ENCODE measurements around the gene MAT2A. TPM values are rescaled to one million over a fixed set of nuclear protein-coding genes. Genes with fewer than 3 reads are reported as not detected.

MAT2A gene
- total RNA-seq (2021; fragmentation: NEBNext Ultra II Directional; extraction: Animal tissue kit (Norgen Biotek cat#: 25700)) = 297 and 307 TPM in 2 replicates
- polyA plus RNA-seq (2011; rRNA removed) = 186 and 255 TPM in 2 replicates
- 348 TPM for polyA plus RNA-seq (2011; cell fraction: cytosol; rRNA removed)
- 3,575 TPM for polyA plus RNA-seq (2011; cell fraction: nucleus; rRNA removed)
- polyA plus RNA-seq (2012, experiment 1 of 2) = 250 to 348 TPM (median 292 TPM) in 4 replicates
- 74.6 TPM for polyA plus RNA-seq (2012, experiment 2 of 2)
- polyA plus RNA-seq (2013, experiment 1 of 2) = 311 TPM
- polyA plus RNA-seq (2013, experiment 2 of 2) = 287 TPM
- 323 and 621 TPM in 2 replicates for polyA minus RNA-seq (2011; rRNA and poly(A)+ RNA removed)
- 306 TPM for polyA minus RNA-seq (2011; cell fraction: cytosol; rRNA and poly(A)+ RNA removed)
- 781 TPM for polyA minus RNA-seq (2011; cell fraction: nucleus; rRNA and poly(A)+ RNA removed)
- long read RNA-seq, experiment 1, transcript MAT2A-201 (9 exons, 2,819 nt) = major isoform, 29 of 106 reads
- long read RNA-seq, experiment 1, partial matches to known transcripts = 28 of 106 reads
- long read RNA-seq, experiment 1, other reads (novel, unspliced or antisense) = 47 of 106 reads
- long read RNA-seq, experiment 2, transcript MAT2A-201 (9 exons, 2,819 nt) = major isoform, 66 of 141 reads
- long read RNA-seq, experiment 2, partial matches to known transcripts = 63 of 141 reads
- long read RNA-seq, experiment 2, other reads (novel, unspliced or antisense) = 10 of 141 reads

DNA sequence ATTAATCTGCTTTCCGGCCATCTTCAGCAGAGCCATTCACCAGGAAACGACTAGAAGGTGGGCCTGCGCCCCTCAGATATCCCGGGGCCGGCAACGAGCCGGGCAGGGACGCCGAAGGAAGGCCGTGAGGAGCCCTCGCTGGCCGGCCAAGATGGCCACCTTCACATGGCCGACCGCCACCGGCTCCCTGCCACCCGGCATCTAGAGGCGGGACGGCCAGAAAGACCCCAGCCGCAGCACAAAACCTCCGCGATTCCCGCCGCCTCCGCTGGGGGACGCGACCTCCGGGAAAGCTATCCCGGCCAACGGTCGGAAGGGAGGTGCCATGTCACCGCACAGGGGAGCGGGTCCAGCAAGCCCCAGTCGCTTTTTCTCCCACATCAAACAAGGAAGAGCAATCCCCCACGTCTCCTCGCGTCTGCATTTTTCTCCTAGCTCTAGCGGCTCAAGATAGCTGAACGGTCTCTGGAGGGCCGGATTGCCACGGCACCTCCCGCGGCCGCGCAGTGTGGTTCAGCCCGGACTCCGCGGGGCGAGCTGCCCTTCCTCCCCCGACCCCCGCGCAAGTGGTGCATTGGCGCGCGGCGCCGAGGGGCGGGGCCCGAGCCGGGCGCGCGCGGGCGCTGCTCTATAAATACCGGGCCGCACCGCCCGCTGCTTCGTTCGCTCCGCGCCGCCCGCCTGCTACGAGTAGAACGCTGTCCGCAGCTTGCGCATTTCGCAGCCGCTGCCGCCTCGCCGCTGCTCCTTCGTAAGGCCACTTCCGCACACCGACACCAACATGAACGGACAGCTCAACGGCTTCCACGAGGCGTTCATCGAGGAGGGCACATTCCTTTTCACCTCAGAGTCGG lies at the start of gene MAT2A:
Gene MAT2A (plus strand): TSS at position 662 of the 854 bp plus-strand sequence. CDS start 120 bp downstream, at position 782.
- H3K23me2 ChIP-seq (ENCODE audit: low read depth, low read length) = no peaks in the 10 kb centered on the region; the same call in 1 of the 2 replicates
- H3K9me3 ChIP-seq (ENCODE audit: insufficient read depth in 2 of 2, low read depth in 1 of 2, low read length in 1 of 2) = no peaks in the 10 kb centered on the region
- peak within 1 kb of the TSS; percentile 81 for H2BK120ac ChIP-seq (replicated peaks; ENCODE audit: low read depth, low read length)
- no peak for FAIRE-seq
- H3K56ac ChIP-seq (replicated peaks; ENCODE audit: insufficient read length, low read depth, low read length) = peak within 1 kb of the TSS; percentile 99
- H3K4me3 ChIP-seq (ENCODE audit: extremely low read depth in 1 of 4, insufficient read depth in 2 of 4, low read depth in 3 of 4, low read length in 4 of 4) = peak within 1 kb of the TSS; percentile 87 to 100 (median 98)
- no peak within 1 kb of the TSS for H2AFZ ChIP-seq (ENCODE audit: low read length)
- H2BK5ac ChIP-seq (ENCODE audit: low read depth, low read length) = peak within 1 kb of the TSS; percentile 100
- H4K8ac ChIP-seq (ENCODE audit: extremely low read depth, insufficient read depth, low read length) = peak within 1 kb of the TSS; percentile 100
- H2BK15ac ChIP-seq (ENCODE audit: low read length) = peak within 1 kb of the TSS; percentile 100; the same call in 1 of the 2 replicates
- H3K14ac ChIP-seq (ENCODE audit: insufficient read length) = no peak within 1 kb of the TSS
- ChIA-PET CTCF (ENCODE audit: partially characterized antibody) (interaction anchor here (0.7 to 7.3 kb wide), 20 partner anchors 10 to 157 kb away, joined by 3 to 84 read pairs (median 4); partner anchors contain the start of gene SH2D6), POLR2A (ENCODE audit: partially characterized antibody) (interaction anchor here (0.7 to 38.6 kb wide), 49 partner anchors 9 to 612 kb away, joined by 3 to 1889 read pairs (median 7); partner anchors contain the start of genes C2orf68, CAPG, ELMOD3 and GGCX)
- peak within 1 kb of the TSS; percentile 77 to 85 for H3K4me2 ChIP-seq (ENCODE audit: insufficient read depth in 1 of 2, low read depth in 2 of 2, low read length in 2 of 2)
- H3K27ac ChIP-seq (ENCODE audit: low read depth, low read length) = peak within 1 kb of the TSS; percentile 100
- peak within 1 kb of the TSS; percentile 97 to 100 (median 100) for H3K9ac ChIP-seq (replicated peaks in 1 of 4; ENCODE audit: extremely low read depth in 1 of 4, low read depth in 3 of 4, low read length in 3 of 4)
- peaks cover 2 to 7% (median 5%) of the 10 kb centered on the region in 4 experiments; a peak in 4 of 7 replicates for H3K4me1 ChIP-seq (replicated peaks in 1 of 4; ENCODE audit: control insufficient read depth in 3 of 4, insufficient read depth in 4 of 4, low read length in 3 of 4)
- H3K36me3 ChIP-seq (ENCODE audit: control insufficient read depth in 2 of 4, insufficient read depth in 4 of 4, low read length in 3 of 4) = peaks cover 27 to 40% (median 29%) of the 10 kb centered on the region in 4 experiments
- peaks cover 26 to 49% of the 10 kb centered on the region in 2 experiments for H3K79me2 ChIP-seq (ENCODE audit: control insufficient read depth in 1 of 2, insufficient read depth in 2 of 2, low read length in 2 of 2)
- peak within 1 kb of the TSS; percentile 97 for H2AK5ac ChIP-seq (ENCODE audit: low read depth, low read length)
- H4K91ac ChIP-seq (replicated peaks; ENCODE audit: insufficient read length, low read length) = peak within 1 kb of the TSS; percentile 100
- peak; percentile 84 to 99 for DNase-seq (ENCODE audit: low read depth in 1 of 2, low spot score in 2 of 2)
- no peak within 1 kb of the TSS for H3K23ac ChIP-seq (ENCODE audit: insufficient read length)
- H4K5ac ChIP-seq (ENCODE audit: insufficient read length, low read depth, low read length) = peak within 1 kb of the TSS; percentile 100
- H3K4ac ChIP-seq (replicated peaks; ENCODE audit: insufficient read length, low read depth, low read length) = peak within 1 kb of the TSS; percentile 100
- H2BK20ac ChIP-seq (ENCODE audit: low read length) = no peak within 1 kb of the TSS
- H2BK12ac ChIP-seq (ENCODE audit: low read depth, low read length) = peak within 1 kb of the TSS; percentile 99
- WGBS, 2 experiments (ENCODE audit: extremely low coverage in 1 of 2, insufficient coverage in 1 of 2, insufficient read length in 1 of 2, insufficient replicate concordance in 2 of 2, low coverage in 1 of 2, low lambda C conversion rate in 2 of 2, missing lambda C conversion rate in 1 of 2) = 1% methylated on average over 92 of the region's 92 CpGs; no CpG with 5 or more reads in 1 of the 2 experiments
- peaks cover 24 to 28% of the 10 kb centered on the region in 2 experiments for H4K20me1 ChIP-seq (replicated peaks in 1 of 2; ENCODE audit: control insufficient read depth in 1 of 2, insufficient read depth in 2 of 2, low read length in 2 of 2)
- H3K27me3 ChIP-seq (replicated peaks in 1 of 4; ENCODE audit: control insufficient read depth in 3 of 4, extremely low read depth in 1 of 4, insufficient read depth in 3 of 4, low read length in 3 of 4) = no peaks in the 10 kb centered on the region
- H3K18ac ChIP-seq (ENCODE audit: extremely low read depth, low read length) = peak within 1 kb of the TSS; percentile 100
- H3K79me1 ChIP-seq (ENCODE audit: low read depth, low read length) = no peaks in the 10 kb centered on the region

All from H1 (cell line).